Activated CD4-positive, alpha-beta T cell treated with anti-CD3 and anti-CD28 coated beads, Interleukin-2, amount 50 U/mL, for 24 hours (primary cell): ENCODE data around the gene OR8S1.
"Not testable (repeated sequence)": the region's sequence is repeated elsewhere in the genome, so short reads cannot be mapped to it uniquely, and the experiment has no call there.

ENCODE experiments used
- DNase-seq, 2 donors: peaks; one replicate each; pipeline ENCODE4 v3.0.0-alpha.2; 2020; ENCODE audit warnings: low read depth in 1 of 2, low spot score in 1 of 2

Gene OR8S1

GRCh38 chr12:48525332-48525731 lies at the start of gene OR8S1:
Gene OR8S1 (plus strand): TSS chr12:48525632. CDS start chr12:48525632, 0 bp downstream.
- DNase-seq: no peak

- DNase-seq: no peak
Measured at GRCh38 chr12:48482198-48482597, 43.2 kb upstream of the OR8S1 start, which contains the start of gene C12orf54. Gene C12orf54 (plus strand): TSS chr12:48482498. CDS start chr12:48483297, 799 bp downstream.

- no peak for DNase-seq
Measured at GRCh38 chr12:48482930-48483329, 42.5 kb upstream of the OR8S1 start.

GRCh38 chr12:48486261-48486660 lies 39.2 kb upstream of the OR8S1 start:
- DNase-seq: no peak

- no peak for DNase-seq
Measured at GRCh38 chr12:48486679-48487078, 38.8 kb upstream of the OR8S1 start.

- no peak for DNase-seq
Measured at GRCh38 chr12:48489012-48489411, 36.4 kb upstream of the OR8S1 start.

GRCh38 chr12:48489456-48489855 lies 36.0 kb upstream of the OR8S1 start:
- DNase-seq: not testable (repeated sequence)

- DNase-seq: not testable (repeated sequence)
Measured at GRCh38 chr12:48500281-48500680, 25.2 kb upstream of the OR8S1 start.

GRCh38 chr12:48506836-48507235 lies 18.6 kb upstream of the OR8S1 start:
- DNase-seq: not testable (repeated sequence)

- DNase-seq: no peak
Measured at GRCh38 chr12:48508987-48509386, 16.4 kb upstream of the OR8S1 start.

GRCh38 chr12:48510111-48510510 lies 15.3 kb upstream of the OR8S1 start:
- DNase-seq: no peak

GRCh38 chr12:48512855-48513254 lies 12.6 kb upstream of the OR8S1 start:
- peak in 1 of 2 donors; percentile 4 for DNase-seq

GRCh38 chr12:48514728-48515127 lies 10.7 kb upstream of the OR8S1 start:
- DNase-seq: no peak

- DNase-seq: not testable (repeated sequence)
Measured at GRCh38 chr12:48520381-48520780, 5.1 kb upstream of the OR8S1 start.

GRCh38 chr12:48527891-48528670 lies 2.6 kb downstream of the OR8S1 start:
- no peak for DNase-seq

GRCh38 chr12:48532601-48533000 lies 7.2 kb downstream of the OR8S1 start:
- DNase-seq: no peak

GRCh38 chr12:48536602-48537001 lies 11.2 kb downstream of the OR8S1 start:
- DNase-seq: no peak

- DNase-seq: peak in 1 of 2 donors; percentile 13
Measured at GRCh38 chr12:48542300-48542928, 17.0 kb downstream of the OR8S1 start.

- DNase-seq: no peak
Measured at GRCh38 chr12:48545833-48546469, 20.5 kb downstream of the OR8S1 start.

- DNase-seq: not testable (repeated sequence)
Measured at GRCh38 chr12:48547012-48547411, 21.6 kb downstream of the OR8S1 start.

- DNase-seq: not testable (repeated sequence)
Measured at GRCh38 chr12:48551636-48552035, 26.2 kb downstream of the OR8S1 start.
